ENCODE measurements around the gene BPGM.

DNA sequence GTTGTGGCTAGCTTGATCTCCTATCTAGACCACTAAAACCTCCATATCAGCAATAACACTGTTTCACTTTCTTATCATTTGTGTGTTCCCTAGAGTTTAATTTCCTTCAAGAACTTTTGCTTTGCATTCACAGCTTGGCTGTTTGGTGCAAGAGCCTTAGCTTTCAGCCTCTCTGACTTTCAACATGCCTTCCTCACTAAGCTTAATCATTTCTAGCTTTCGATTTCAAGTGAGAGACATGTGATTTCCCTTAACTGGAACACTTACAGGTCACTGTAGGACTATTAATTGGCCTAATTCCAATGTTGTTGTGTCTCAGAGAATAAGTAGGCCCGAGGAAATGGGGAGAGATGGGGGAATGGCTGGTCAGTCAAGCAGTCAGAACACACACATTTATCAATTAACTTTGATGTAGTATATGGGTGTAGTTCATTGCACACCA, 10.6 kb upstream of the BPGM start:
- TF ChIP-seq EZH2 (IDR thresholded peaks at IDR 0.05; ENCODE audit: borderline replicate concordance, low read depth, low read length, poor library complexity, severe bottlenecking) = no peak
- TF ChIP-seq, protein P1, sequence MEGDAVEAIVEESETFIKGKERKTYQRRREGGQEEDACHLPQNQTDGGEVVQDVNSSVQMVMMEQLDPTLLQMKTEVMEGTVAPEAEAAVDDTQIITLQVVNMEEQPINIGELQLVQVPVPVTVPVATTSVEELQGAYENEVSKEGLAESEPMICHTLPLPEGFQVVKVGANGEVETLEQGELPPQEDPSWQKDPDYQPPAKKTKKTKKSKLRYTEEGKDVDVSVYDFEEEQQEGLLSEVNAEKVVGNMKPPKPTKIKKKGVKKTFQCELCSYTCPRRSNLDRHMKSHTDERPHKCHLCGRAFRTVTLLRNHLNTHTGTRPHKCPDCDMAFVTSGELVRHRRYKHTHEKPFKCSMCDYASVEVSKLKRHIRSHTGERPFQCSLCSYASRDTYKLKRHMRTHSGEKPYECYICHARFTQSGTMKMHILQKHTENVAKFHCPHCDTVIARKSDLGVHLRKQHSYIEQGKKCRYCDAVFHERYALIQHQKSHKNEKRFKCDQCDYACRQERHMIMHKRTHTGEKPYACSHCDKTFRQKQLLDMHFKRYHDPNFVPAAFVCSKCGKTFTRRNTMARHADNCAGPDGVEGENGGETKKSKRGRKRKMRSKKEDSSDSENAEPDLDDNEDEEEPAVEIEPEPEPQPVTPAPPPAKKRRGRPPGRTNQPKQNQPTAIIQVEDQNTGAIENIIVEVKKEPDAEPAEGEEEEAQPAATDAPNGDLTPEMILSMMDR (conservative IDR thresholded peaks at IDR 0.05; ENCODE audit: low read depth, low read length) = no peak
